Measurements from ENCODE around the gene NCCRP1.

NCCRP1 gene

DNA sequence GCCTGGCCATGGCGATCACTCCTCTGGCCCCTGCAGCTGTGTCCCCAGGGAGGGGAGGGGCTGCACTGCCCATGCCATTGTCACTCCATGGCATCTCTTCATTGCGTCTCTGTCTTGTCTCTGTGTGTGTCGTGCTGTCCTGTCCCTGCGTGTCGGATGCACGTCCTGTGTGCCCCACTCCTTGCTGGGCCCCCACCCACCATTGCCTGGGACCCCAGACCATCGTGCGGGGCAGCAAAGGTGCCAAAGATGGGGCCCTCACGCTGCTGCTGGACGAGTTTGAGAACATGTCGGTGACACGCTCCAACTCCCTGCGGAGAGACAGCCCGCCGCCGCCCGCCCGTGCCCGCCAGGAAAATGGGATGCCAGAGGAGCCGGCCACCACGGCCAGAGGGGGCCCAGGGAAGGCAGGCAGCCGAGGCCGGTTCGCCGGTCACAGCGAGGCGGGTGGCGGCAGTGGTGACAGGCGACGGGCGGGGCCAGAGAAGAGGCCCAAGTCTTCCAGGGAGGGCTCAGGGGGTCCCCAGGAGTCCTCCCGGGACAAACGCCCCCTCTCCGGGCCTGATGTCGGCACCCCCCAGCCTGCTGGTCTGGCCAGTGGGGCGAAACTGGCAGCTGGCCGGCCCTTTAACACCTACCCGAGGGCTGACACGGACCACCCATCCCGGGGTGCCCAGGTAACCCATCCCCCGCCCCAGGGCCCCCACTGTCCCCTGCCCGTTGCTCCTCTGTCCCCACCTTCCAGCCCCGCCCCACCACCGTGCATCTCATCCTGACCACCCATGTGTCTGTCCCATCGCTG is 23.9 kb upstream of the NCCRP1 start:
- Histone ChIP-seq H3K9ac (ENCODE audit: low read depth in 1 of 2, low read length in 2 of 2) (no peak overlapping the region), H3K4me1 (ENCODE audit: control insufficient read depth in 2 of 2, insufficient read depth in 2 of 2, low read length in 2 of 2) (peaks cover 0 to 1% of the 10 kb centered on the region in 2 donors), H3K27me3 (ENCODE audit: control insufficient read depth in 2 of 2, insufficient read depth in 2 of 2, low read length in 2 of 2) (no peaks in the 10 kb centered on the region), H3K36me3 (ENCODE audit: control insufficient read depth in 2 of 2, insufficient read depth in 2 of 2, low read length in 2 of 2) (peaks cover 38 to 47% of the 10 kb centered on the region in 2 donors), H3K9me3 (ENCODE audit: control insufficient read depth in 2 of 2, low read length in 2 of 2) (no peaks in the 10 kb centered on the region), H3K4me3 (ENCODE audit: low read length in 2 of 2) (no peak overlapping the region), H3K27ac (ENCODE audit: low read depth in 2 of 2, low read length in 2 of 2) (no peak overlapping the region)

- no peak overlapping the region for H3K9ac ChIP-seq (ENCODE audit: low read depth in 1 of 2, low read length in 2 of 2)
- H3K27me3 ChIP-seq (ENCODE audit: control insufficient read depth in 2 of 2, insufficient read depth in 2 of 2, low read length in 2 of 2): no peaks in the 10 kb centered on the region
- no peaks in the 10 kb centered on the region for H3K4me1 ChIP-seq (ENCODE audit: control insufficient read depth in 2 of 2, insufficient read depth in 2 of 2, low read length in 2 of 2)
- no peak overlapping the region for H3K27ac ChIP-seq (ENCODE audit: low read depth in 2 of 2, low read length in 2 of 2)
- H3K36me3 ChIP-seq (ENCODE audit: control insufficient read depth in 2 of 2, insufficient read depth in 2 of 2, low read length in 2 of 2): peaks cover 42 to 52% of the 10 kb centered on the region in 2 donors
- no peaks in the 10 kb centered on the region for H3K9me3 ChIP-seq (ENCODE audit: control insufficient read depth in 2 of 2, low read length in 2 of 2)
- no peak overlapping the region for H3K4me3 ChIP-seq (ENCODE audit: low read length in 2 of 2)
These were observed 23.2 kb upstream of the NCCRP1 start for GRCh38 chr19:39173502-39173991.

DNA sequence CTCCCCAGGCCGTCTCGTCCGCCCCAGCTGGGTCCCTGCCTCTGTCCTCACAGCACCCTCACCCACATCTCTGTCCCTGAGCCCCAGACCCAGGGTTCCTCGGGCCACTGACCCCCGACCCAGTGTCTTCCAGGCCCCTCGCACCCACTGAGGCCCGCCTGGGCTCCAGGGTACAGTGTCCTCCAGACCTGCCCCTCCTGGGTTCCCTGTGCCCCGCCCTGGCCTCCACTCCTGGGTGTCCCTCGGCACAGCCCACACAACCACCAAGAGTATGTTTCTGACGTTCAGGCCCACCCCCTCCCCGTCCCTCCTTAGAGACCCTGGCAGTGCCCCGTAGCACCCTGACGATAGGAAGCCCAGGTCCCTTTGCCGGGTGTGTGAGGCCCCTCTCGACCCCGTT is 22.6 kb upstream of the NCCRP1 start:
- H3K9me3 ChIP-seq (ENCODE audit: control insufficient read depth in 2 of 2, low read length in 2 of 2): no peaks in the 10 kb centered on the region
- H3K27ac ChIP-seq (ENCODE audit: low read depth in 2 of 2, low read length in 2 of 2): no peak overlapping the region
- no peak overlapping the region for H3K4me3 ChIP-seq (ENCODE audit: low read length in 2 of 2)
- no peaks in the 10 kb centered on the region for H3K4me1 ChIP-seq (ENCODE audit: control insufficient read depth in 2 of 2, insufficient read depth in 2 of 2, low read length in 2 of 2)
- H3K27me3 ChIP-seq (ENCODE audit: control insufficient read depth in 2 of 2, insufficient read depth in 2 of 2, low read length in 2 of 2): no peaks in the 10 kb centered on the region
- H3K9ac ChIP-seq (ENCODE audit: low read depth in 1 of 2, low read length in 2 of 2): no peak overlapping the region
- H3K36me3 ChIP-seq (ENCODE audit: control insufficient read depth in 2 of 2, insufficient read depth in 2 of 2, low read length in 2 of 2): peaks cover 39 to 52% of the 10 kb centered on the region in 2 donors

DNA sequence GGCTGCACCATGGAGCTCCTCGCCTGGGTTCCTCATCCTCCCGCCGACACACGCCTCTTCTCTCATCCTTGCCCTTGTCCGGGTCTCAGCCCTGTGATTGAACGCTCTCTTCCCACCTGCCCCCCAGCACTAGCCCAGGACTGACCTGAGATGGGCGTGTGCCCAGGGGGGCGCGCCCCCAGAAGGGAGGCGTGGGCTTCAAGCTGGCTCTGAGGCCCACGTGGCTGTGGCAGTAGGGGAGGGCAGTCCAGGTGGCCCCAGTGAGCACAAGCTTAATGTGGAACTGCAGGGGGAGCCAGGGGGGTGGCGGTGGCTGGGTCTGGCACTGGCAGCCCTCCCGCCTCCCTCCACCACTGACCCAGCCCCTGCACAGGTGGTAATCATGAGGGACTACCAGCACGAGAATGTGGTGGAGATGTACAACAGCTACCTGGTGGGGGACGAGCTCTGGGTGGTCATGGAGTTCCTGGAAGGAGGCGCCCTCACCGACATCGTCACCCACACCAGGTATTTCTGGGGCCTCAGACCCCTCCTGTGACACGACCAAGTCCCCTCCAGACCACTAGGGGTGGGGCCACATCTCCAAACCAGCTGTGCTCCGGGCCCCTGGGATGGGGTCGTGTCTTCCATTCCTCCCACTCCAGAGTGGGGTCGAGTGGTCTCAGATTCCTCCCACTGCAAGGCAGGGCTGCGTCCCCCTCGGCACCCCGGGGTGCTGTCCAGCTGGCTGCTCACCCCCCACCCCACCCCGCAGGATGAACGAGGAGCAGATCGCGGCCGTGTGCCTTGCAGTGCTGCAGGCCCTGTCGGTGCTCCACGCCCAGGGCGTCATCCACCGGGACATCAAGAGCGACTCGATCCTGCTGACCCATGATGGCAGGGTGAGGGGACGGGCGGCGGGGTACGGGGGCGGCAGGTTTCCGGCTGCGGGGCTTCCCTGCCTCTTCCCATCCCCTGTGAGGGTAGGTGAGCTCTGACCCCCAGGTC is 21.9 kb upstream of the NCCRP1 start:
- H3K4me3 ChIP-seq (ENCODE audit: low read length in 2 of 2): no peak overlapping the region
- H3K27me3 ChIP-seq (ENCODE audit: control insufficient read depth in 2 of 2, insufficient read depth in 2 of 2, low read length in 2 of 2): no peaks in the 10 kb centered on the region
- peaks cover 41 to 52% of the 10 kb centered on the region in 2 donors for H3K36me3 ChIP-seq (ENCODE audit: control insufficient read depth in 2 of 2, insufficient read depth in 2 of 2, low read length in 2 of 2)
- H3K27ac ChIP-seq (ENCODE audit: low read depth in 2 of 2, low read length in 2 of 2): no peak overlapping the region
- no peak overlapping the region for H3K9ac ChIP-seq (ENCODE audit: low read depth in 1 of 2, low read length in 2 of 2)
- no peaks in the 10 kb centered on the region for H3K9me3 ChIP-seq (ENCODE audit: control insufficient read depth in 2 of 2, low read length in 2 of 2)
- H3K4me1 ChIP-seq (ENCODE audit: control insufficient read depth in 2 of 2, insufficient read depth in 2 of 2, low read length in 2 of 2): no peaks in the 10 kb centered on the region

DNA sequence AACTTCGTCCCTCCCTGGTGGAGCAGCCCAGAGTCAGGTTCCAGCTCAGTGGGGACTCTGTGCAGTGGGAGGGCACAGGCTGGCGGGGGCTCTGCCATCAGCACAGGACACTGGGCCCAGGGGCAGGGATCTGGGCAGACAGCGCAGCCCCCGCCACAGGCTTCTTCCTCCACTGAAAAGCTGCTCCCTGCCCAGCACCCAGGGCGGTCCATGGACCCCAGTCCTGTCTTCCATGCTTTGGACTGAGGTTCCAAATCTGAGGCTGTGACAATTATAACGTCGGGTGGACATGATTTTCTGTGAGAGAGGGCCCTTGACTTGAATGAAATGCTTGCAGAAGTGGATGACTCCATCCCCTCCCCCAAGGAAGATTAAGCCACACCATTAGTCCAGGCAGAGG is 21.2 kb upstream of the NCCRP1 start:
- Histone ChIP-seq H3K9me3 (ENCODE audit: control insufficient read depth in 2 of 2, low read length in 2 of 2) (no peaks in the 10 kb centered on the region), H3K27me3 (ENCODE audit: control insufficient read depth in 2 of 2, insufficient read depth in 2 of 2, low read length in 2 of 2) (no peaks in the 10 kb centered on the region), H3K9ac (ENCODE audit: low read depth in 1 of 2, low read length in 2 of 2) (no peak overlapping the region), H3K27ac (ENCODE audit: low read depth in 2 of 2, low read length in 2 of 2) (no peak overlapping the region), H3K4me1 (ENCODE audit: control insufficient read depth in 2 of 2, insufficient read depth in 2 of 2, low read length in 2 of 2) (no peaks in the 10 kb centered on the region), H3K36me3 (ENCODE audit: control insufficient read depth in 2 of 2, insufficient read depth in 2 of 2, low read length in 2 of 2) (peaks cover 40 to 49% of the 10 kb centered on the region in 2 donors), H3K4me3 (ENCODE audit: low read length in 2 of 2) (no peak overlapping the region)

DNA sequence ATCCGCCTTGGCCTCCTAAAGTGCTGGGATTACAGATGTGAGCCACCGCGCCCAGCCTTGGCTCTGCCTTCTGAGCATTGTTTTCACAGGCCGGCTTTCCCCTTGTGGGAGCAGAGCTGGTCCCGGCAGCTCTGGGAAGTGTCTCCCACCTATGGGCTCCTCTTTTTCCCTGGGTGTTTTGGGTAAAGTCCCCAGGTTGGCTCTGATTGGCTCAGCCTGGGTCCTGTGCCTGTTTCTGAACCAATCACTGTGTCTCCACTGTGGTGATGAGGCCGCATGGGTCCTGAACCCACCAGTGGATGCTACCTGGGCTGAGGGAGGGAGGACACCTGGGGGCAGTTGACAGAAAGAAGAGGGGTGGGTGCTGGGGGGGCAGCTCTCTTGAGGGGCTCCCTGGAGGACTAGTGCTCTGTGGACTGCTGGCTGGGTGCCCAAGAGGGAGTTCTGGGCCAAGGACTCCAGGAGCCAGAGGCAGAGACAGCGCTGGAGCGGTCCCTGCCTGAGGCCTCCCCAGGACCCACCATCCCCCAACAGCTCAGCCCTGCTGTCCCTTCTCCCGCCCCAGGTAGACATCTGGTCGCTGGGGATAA is 19.6 kb upstream of the NCCRP1 start:
- Histone ChIP-seq H3K4me1 (ENCODE audit: control insufficient read depth in 2 of 2, insufficient read depth in 2 of 2, low read length in 2 of 2) (no peaks in the 10 kb centered on the region), H3K9ac (ENCODE audit: low read depth in 1 of 2, low read length in 2 of 2) (no peak overlapping the region), H3K27me3 (ENCODE audit: control insufficient read depth in 2 of 2, insufficient read depth in 2 of 2, low read length in 2 of 2) (no peaks in the 10 kb centered on the region), H3K27ac (ENCODE audit: low read depth in 2 of 2, low read length in 2 of 2) (no peak overlapping the region), H3K9me3 (ENCODE audit: control insufficient read depth in 2 of 2, low read length in 2 of 2) (no peaks in the 10 kb centered on the region), H3K36me3 (ENCODE audit: control insufficient read depth in 2 of 2, insufficient read depth in 2 of 2, low read length in 2 of 2) (peaks cover 35 to 41% of the 10 kb centered on the region in 2 donors), H3K4me3 (ENCODE audit: low read length in 2 of 2) (no peak overlapping the region)

DNA sequence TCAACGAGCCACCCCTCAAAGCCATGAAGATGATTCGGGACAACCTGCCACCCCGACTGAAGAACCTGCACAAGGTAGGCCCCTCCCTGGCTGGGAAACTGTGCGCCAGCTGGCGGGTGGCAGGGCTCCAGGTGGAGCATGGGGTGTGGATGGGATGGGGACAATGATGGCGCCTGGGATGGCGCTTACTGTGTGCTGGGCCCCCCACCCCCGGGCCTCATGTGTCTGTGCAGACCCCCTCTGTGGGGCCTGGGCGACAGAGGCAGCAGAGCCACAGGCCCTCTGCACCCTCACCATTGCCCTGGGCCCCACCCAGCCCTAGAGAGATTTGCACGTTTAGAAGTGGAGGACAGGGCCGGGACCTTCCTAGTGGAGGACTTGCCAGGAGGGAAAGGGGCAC is 19.0 kb upstream of the NCCRP1 start:
- H3K9ac ChIP-seq (ENCODE audit: low read depth in 1 of 2, low read length in 2 of 2): no peak overlapping the region
- H3K27ac ChIP-seq (ENCODE audit: low read depth in 2 of 2, low read length in 2 of 2): no peak overlapping the region
- peaks cover 32 to 36% of the 10 kb centered on the region in 2 donors for H3K36me3 ChIP-seq (ENCODE audit: control insufficient read depth in 2 of 2, insufficient read depth in 2 of 2, low read length in 2 of 2)
- H3K4me3 ChIP-seq (ENCODE audit: low read length in 2 of 2): no peak overlapping the region
- no peaks in the 10 kb centered on the region for H3K27me3 ChIP-seq (ENCODE audit: control insufficient read depth in 2 of 2, insufficient read depth in 2 of 2, low read length in 2 of 2)
- no peaks in the 10 kb centered on the region for H3K9me3 ChIP-seq (ENCODE audit: control insufficient read depth in 2 of 2, low read length in 2 of 2)
- no peaks in the 10 kb centered on the region for H3K4me1 ChIP-seq (ENCODE audit: control insufficient read depth in 2 of 2, insufficient read depth in 2 of 2, low read length in 2 of 2)

- H3K27me3 ChIP-seq (ENCODE audit: control insufficient read depth in 2 of 2, insufficient read depth in 2 of 2, low read length in 2 of 2): no peaks in the 10 kb centered on the region
- H3K27ac ChIP-seq (ENCODE audit: low read depth in 2 of 2, low read length in 2 of 2): no peak overlapping the region
- no peak overlapping the region for H3K4me3 ChIP-seq (ENCODE audit: low read length in 2 of 2)
- H3K9me3 ChIP-seq (ENCODE audit: control insufficient read depth in 2 of 2, low read length in 2 of 2): no peaks in the 10 kb centered on the region
- H3K4me1 ChIP-seq (ENCODE audit: control insufficient read depth in 2 of 2, insufficient read depth in 2 of 2, low read length in 2 of 2): no peaks in the 10 kb centered on the region
- peaks cover 31 to 36% of the 10 kb centered on the region in 2 donors for H3K36me3 ChIP-seq (ENCODE audit: control insufficient read depth in 2 of 2, insufficient read depth in 2 of 2, low read length in 2 of 2)
- H3K9ac ChIP-seq (ENCODE audit: low read depth in 1 of 2, low read length in 2 of 2): no peak overlapping the region
These were observed 18.3 kb upstream of the NCCRP1 start for GRCh38 chr19:39178296-39179006.

GRCh38 chr19:39179754-39180153 is 17.0 kb upstream of the NCCRP1 start:
- H3K4me3 ChIP-seq (ENCODE audit: low read length in 2 of 2): no peak overlapping the region
- no peaks in the 10 kb centered on the region for H3K4me1 ChIP-seq (ENCODE audit: control insufficient read depth in 2 of 2, insufficient read depth in 2 of 2, low read length in 2 of 2)
- no peaks in the 10 kb centered on the region for H3K27me3 ChIP-seq (ENCODE audit: control insufficient read depth in 2 of 2, insufficient read depth in 2 of 2, low read length in 2 of 2)
- H3K36me3 ChIP-seq (ENCODE audit: control insufficient read depth in 2 of 2, insufficient read depth in 2 of 2, low read length in 2 of 2): peaks cover 23 to 27% of the 10 kb centered on the region in 2 donors
- H3K27ac ChIP-seq (ENCODE audit: low read depth in 2 of 2, low read length in 2 of 2): no peak overlapping the region
- no peak overlapping the region for H3K9ac ChIP-seq (ENCODE audit: low read depth in 1 of 2, low read length in 2 of 2)
- H3K9me3 ChIP-seq (ENCODE audit: control insufficient read depth in 2 of 2, low read length in 2 of 2): no peaks in the 10 kb centered on the region

Measured in mucosa of rectum (tissue), 2 donors.